ENCODE results near the gene ATP1B1.
"Not testable (repeated sequence)": the region's sequence is repeated elsewhere in the genome, so short reads cannot be mapped to it uniquely, and the experiment has no call there.

DNA sequence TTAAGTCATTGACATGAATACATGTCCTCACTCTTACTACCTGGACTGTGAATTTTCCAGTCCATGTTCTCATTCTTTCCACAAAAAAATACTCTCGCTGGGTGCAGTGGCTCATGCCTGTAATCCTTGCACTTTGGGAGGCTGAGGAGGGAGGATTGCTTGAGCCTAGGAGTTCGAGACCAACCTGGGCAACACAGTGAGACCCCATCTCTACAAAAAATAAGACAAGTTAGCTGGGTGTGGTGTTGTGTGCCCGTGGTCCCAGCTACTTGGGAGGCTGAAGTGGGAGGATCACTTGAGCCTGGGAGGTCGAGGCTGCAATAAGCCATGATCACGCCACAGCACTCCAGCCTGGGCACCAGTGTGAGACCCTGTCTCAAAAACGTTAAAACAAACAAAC lies 19.1 kb downstream of the ATP1B1 start:
- TF ChIP-seq, protein P1, sequence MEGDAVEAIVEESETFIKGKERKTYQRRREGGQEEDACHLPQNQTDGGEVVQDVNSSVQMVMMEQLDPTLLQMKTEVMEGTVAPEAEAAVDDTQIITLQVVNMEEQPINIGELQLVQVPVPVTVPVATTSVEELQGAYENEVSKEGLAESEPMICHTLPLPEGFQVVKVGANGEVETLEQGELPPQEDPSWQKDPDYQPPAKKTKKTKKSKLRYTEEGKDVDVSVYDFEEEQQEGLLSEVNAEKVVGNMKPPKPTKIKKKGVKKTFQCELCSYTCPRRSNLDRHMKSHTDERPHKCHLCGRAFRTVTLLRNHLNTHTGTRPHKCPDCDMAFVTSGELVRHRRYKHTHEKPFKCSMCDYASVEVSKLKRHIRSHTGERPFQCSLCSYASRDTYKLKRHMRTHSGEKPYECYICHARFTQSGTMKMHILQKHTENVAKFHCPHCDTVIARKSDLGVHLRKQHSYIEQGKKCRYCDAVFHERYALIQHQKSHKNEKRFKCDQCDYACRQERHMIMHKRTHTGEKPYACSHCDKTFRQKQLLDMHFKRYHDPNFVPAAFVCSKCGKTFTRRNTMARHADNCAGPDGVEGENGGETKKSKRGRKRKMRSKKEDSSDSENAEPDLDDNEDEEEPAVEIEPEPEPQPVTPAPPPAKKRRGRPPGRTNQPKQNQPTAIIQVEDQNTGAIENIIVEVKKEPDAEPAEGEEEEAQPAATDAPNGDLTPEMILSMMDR (IDR thresholded peaks at IDR 0.05) = not testable (repeated sequence)
- not testable (repeated sequence) for TF ChIP-seq POLR2A (IDR thresholded peaks at IDR 0.05)
